Measurements from ENCODE around the gene CD2AP.

The CD2AP gene

DNA sequence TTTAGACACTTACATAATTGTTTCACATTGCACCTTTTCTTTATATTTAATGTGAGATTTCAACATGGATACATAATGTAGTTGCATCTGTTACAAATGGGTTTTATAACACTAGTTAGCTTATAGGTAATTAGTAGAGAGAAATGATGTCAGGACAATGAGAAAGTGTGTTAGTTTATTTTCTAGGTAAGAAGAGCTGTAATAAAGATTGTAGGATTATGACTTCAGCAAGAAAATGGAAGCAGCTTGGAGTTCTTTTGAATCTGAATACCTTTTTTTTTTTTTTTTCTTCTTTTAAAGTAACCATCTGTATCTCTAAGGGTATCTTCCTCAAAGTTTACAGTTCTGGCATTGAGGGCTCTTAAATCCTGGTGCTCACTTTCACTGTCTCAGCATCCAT, 35.3 kb downstream of the CD2AP start:
- H3K4me3 Mint-ChIP-seq, result no peak overlapping the region
- H3K27me3 Mint-ChIP-seq, result no peaks in the 10 kb centered on the region
- H3K9me3 Mint-ChIP-seq (ENCODE audit: low read depth), result peaks cover 5% of the 10 kb centered on the region
- H3K27ac Mint-ChIP-seq, result no peak overlapping the region
- H3K36me3 Mint-ChIP-seq, result peaks cover 31% of the 10 kb centered on the region
- peaks cover 43% of the 10 kb centered on the region for H3K4me1 Mint-ChIP-seq (ENCODE audit: low read depth)

DNA sequence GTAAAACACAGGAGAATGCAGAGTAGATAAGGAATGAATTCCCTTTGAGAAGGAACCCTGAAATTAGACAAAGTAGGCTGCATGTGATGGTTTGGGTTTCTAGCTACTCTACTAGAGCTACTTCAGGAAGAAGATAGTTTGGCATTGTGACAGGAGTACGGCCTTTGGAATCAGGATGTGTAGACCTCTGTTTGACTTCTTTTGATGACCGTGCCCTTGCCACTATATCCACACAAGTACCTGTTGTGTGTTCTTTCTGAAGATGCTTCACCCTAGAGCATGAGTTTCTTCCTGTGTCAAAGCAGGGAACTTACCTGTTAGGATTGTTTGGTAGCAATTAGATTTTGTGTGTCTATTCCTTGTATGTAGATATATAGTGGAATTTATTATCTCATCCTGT, 41.7 kb downstream of the CD2AP start:
- no peak overlapping the region for H3K4me3 Mint-ChIP-seq
- H3K27me3 Mint-ChIP-seq, result no peaks in the 10 kb centered on the region
- H3K27ac Mint-ChIP-seq, result no peak overlapping the region
- peaks cover 64% of the 10 kb centered on the region for H3K4me1 Mint-ChIP-seq (ENCODE audit: low read depth)
- peaks cover 12% of the 10 kb centered on the region for H3K36me3 Mint-ChIP-seq
- no peaks in the 10 kb centered on the region for H3K9me3 Mint-ChIP-seq (ENCODE audit: low read depth)

DNA sequence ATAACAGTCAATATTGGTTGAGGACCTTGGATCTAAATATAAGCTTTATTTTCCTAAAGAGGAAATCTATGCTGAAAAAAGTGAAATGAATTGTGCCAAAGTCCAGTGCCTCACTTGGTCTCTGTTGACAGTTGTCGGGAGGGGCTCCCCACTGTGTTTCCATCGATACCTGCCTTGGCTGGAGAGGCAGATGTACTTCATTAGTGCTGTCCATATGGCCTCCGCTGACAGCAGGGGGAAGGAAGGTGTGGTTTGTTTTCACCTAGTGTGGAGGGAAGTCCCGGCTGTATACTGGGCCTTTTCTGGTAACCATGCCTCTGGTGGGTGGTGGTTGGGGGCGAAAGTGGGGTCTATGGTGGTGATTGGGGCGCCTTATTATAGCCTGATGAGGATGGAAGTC, 42.7 kb downstream of the CD2AP start:
- H3K4me1 Mint-ChIP-seq (ENCODE audit: low read depth), result peaks cover 63% of the 10 kb centered on the region
- H3K9me3 Mint-ChIP-seq (ENCODE audit: low read depth), result no peaks in the 10 kb centered on the region
- peaks cover 9% of the 10 kb centered on the region for H3K36me3 Mint-ChIP-seq
- no peak overlapping the region for H3K4me3 Mint-ChIP-seq
- no peak overlapping the region for H3K27ac Mint-ChIP-seq
- H3K27me3 Mint-ChIP-seq, result no peaks in the 10 kb centered on the region

DNA sequence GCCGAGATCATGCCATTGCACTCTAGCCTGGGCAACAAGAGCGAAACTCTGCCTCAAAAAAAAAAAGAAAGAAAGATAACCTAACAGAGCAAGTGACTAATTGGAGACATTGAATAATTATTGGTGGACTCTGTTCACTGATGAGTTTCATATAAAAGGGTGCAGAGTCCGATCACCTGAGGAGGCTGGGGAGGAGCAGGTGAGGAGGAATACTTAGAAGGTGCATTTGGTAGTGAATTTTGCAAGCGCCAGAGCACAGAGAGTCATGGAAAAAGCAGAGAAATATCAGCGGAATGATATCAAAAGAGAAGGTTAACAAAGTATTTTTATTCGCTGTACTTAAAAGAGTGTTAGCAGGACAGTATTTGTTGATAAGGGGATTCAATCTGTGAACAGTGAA, 44.4 kb downstream of the CD2AP start:
- Mint-ChIP-seq H3K4me3 (no peak overlapping the region), H3K27ac (no peak overlapping the region), H3K4me1 (ENCODE audit: low read depth) (peaks cover 63% of the 10 kb centered on the region), H3K36me3 (peaks cover 3% of the 10 kb centered on the region), H3K27me3 (no peaks in the 10 kb centered on the region), H3K9me3 (ENCODE audit: low read depth) (no peaks in the 10 kb centered on the region)

DNA sequence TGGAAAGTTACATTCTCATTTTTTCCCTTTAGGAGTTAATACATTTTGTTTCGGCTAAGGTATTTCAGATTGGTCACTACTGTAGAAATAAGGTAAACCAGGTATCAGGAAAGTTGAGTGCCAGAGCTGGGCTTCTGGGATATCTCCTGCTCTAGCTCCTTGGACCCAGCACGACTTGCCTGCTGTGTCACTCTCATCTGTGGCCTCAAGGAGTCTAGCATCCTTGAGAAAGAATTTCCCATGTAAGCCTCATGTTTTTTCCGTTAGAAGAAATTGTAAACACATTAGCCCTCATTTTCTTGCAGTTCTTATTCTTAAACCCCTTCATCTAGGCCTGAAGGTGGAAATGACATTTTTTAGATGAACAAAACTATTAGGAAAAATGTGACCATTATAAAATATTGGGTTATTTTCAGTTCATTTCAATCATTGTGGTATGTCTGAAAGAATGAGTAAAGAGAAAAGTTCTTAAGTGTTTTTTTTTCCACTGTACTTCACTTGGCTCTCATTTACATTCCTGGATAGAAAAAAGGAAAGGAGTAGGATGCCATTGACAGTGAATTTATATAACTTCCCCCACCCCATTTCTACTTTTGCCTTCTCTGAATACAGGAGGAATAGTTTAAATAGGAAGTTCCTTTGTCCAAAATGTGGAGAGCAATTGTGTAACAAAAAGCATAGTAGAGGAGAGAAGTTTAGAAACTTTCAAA, 46.7 kb downstream of the CD2AP start:
- Mint-ChIP-seq H3K9me3 (ENCODE audit: low read depth) (no peaks in the 10 kb centered on the region), H3K27ac (no peak overlapping the region), H3K36me3 (peaks cover 16% of the 10 kb centered on the region), H3K4me3 (no peak overlapping the region), H3K4me1 (ENCODE audit: low read depth) (peaks cover 61% of the 10 kb centered on the region), H3K27me3 (no peaks in the 10 kb centered on the region)

DNA sequence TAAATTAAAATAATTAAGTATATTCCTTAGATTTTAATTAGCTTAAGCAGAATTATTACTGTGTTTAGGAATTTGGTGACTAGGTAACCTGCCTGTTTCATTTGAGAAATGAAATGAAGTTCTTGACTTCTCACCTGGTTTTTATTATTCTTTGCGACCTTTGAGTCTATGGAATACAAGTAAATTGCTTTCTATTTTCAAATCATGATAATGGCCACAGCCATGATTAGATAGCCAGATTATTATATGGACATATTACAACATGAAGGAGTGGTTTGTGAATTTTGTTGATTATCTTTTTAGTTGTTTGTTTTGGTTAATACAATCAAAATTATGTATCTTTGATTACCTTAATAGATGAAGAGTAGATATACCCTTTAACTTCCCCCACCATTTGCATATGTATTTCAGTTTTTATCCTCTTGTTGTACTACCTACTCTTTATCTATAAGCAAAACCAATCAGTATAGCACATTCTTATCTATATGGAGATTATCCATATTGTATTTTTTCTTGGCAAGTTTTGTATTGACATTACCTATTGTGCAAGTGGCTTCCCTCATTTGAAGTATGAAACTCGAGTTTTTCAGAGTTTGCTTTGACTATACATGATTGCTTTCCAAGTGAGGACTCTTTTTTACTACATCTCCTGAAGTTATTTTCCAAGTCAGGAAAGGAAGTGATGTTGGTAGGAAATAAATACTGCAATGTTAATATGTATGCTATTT, 47.9 kb downstream of the CD2AP start:
- Mint-ChIP-seq H3K36me3 (peaks cover 21% of the 10 kb centered on the region), H3K4me3 (no peak overlapping the region), H3K27ac (no peak overlapping the region), H3K9me3 (ENCODE audit: low read depth) (no peaks in the 10 kb centered on the region), H3K4me1 (ENCODE audit: low read depth) (peaks cover 57% of the 10 kb centered on the region), H3K27me3 (no peaks in the 10 kb centered on the region)

DNA sequence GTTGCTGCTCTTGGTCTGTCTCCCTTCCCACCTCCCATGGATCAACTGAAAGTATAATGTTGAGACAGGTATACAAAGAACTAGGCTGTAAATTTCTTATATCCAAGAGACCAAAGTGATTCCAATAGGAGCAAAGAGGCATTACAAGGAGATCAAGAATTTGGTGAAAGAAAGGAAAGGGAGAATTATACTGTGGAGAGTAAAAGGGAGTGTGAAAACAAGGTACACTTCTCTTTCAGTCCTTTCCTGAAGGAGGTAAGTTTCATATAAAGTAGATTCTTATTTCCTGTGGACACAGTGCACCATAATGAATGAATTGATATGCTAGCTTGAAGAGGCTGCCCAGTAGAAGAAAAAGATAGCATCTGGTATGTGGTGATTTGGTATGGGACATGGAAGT, 49.7 kb downstream of the CD2AP start:
- H3K4me3 Mint-ChIP-seq, result no peak overlapping the region
- H3K4me1 Mint-ChIP-seq (ENCODE audit: low read depth), result peaks cover 46% of the 10 kb centered on the region
- H3K27ac Mint-ChIP-seq, result no peak overlapping the region

DNA sequence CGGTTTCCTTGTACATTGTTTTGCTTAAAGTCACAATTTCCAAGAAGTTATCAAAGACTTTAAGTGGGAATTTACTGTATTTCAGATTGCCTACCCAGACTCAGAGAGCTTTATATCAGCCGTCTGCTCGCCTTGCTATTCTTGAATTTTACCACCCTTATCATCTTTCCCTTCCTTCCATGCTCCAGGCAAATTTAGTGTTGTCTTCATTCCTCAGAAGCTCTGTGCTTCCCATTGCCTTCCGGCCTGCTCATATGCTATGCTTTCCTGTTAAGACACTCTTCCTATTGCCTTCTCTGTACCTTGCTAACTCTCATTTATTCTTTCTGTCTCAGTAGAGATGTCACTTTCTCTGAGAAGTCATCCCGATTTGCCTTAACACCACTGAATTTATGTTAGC, 52.1 kb downstream of the CD2AP start:
- peaks cover 36% of the 10 kb centered on the region for H3K4me1 Mint-ChIP-seq (ENCODE audit: low read depth)
- H3K9me3 Mint-ChIP-seq (ENCODE audit: low read depth), result no peaks in the 10 kb centered on the region
- H3K27ac Mint-ChIP-seq, result no peak overlapping the region
- no peaks in the 10 kb centered on the region for H3K27me3 Mint-ChIP-seq
- peaks cover 24% of the 10 kb centered on the region for H3K36me3 Mint-ChIP-seq
- no peak overlapping the region for H3K4me3 Mint-ChIP-seq

More for the DNA sequence above, 49.7 kb downstream of the CD2AP start:
- H3K27me3 Mint-ChIP-seq, result no peaks in the 10 kb centered on the region
- H3K9me3 Mint-ChIP-seq (ENCODE audit: low read depth), result no peaks in the 10 kb centered on the region
- peaks cover 21% of the 10 kb centered on the region for H3K36me3 Mint-ChIP-seq

DNA sequence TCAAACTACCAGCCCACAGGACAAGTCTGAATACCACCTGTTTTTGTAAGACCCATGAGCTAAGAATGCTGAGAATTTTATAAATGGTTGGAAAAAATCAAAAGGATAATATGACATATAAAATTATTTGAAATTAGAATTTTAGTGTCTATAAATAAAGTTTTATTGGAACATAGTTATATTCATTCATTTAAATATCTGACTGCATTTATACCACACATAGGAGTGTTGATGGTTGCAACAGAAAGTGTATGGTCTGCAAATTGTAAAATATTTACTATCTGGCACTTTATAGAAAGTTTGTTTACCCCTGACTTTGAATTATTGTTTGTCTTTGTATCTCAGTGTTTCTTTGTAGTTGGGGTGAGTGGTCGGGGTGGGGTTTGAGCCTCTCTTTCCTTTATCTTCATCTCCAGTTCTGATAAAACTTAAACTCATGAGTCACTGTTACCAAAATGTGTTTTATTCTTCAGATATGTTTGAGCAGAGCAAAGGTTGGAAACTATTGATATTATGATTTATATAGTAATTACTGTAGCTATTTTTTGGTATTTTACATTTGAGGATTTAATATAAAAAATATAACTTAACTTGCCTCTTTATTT, 55.5 kb downstream of the CD2AP start:
- H3K36me3 Mint-ChIP-seq, result peaks cover 15% of the 10 kb centered on the region
- no peaks in the 10 kb centered on the region for H3K27me3 Mint-ChIP-seq
- H3K27ac Mint-ChIP-seq, result no peak overlapping the region
- H3K4me3 Mint-ChIP-seq, result no peak overlapping the region
- no peaks in the 10 kb centered on the region for H3K9me3 Mint-ChIP-seq (ENCODE audit: low read depth)
- peaks cover 18% of the 10 kb centered on the region for H3K4me1 Mint-ChIP-seq (ENCODE audit: low read depth)

DNA sequence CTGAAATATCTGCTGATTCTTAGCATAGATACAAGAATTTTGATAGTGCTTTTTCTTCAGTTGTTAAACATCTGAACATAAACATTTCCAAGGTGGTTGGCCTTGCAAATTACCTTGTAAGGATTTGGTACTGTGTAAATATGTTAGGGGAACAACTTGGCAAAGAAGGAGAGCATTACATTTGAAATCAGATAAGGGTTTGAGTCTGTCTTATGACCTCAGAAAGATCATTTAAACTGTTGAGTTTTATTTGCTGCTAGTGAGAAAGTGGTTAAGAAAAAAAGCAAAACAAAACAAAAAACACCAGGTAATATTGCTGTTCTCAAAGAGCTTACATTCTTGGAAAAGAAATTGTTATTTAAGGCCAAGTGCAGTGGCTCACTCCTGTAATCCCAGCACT, 56.5 kb downstream of the CD2AP start:
- no peak overlapping the region for H3K27ac Mint-ChIP-seq

DNA sequence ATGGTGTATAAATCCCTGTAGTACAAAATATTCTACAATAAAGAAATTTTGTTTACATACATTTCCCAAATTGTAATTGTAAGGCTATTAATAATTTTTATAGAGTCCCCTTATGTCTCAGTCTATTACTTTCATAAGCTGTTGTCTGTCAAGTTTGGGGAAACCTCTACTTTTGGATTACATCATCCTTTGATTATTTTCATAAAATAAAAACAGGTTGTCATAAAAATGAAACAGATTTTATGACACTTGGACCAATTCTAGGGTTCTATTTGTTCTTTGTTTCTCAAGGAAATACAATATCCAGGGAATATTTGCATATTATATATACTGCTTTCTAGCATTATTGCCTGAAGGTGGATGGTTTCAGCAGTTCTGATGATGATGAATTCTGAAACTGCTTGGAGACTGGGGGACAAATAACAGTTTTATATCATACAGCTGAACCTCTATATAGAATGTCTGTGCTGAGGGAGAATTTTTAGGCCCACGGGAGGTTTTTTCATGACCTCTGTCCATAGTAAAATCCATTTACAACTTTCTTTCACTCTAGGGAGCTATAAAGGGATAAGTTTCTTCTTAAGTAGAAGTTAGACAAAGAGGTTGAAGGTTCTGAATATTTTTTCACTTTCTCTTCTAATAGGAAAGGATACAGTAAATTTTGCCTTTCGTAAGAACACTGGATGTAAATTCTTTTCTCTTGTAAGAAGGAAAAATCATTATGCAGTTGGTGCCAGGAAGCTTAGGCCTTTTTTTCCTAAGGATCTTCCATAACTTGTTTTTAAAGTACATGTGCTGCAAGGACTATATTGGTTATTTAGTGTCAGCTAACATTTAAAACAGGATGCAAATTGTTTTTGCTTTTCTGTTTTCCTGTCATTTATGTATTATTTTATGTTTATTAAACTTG, 58.0 kb downstream of the CD2AP start:
- no peak overlapping the region for H3K4me3 Mint-ChIP-seq
- H3K27me3 Mint-ChIP-seq, result no peaks in the 10 kb centered on the region

More for the DNA sequence above, 56.5 kb downstream of the CD2AP start:
- Mint-ChIP-seq H3K4me3 (no peak overlapping the region), H3K36me3 (peaks cover 13% of the 10 kb centered on the region), H3K9me3 (ENCODE audit: low read depth) (no peaks in the 10 kb centered on the region), H3K27me3 (no peaks in the 10 kb centered on the region), H3K4me1 (ENCODE audit: low read depth) (peaks cover 16% of the 10 kb centered on the region)

DNA sequence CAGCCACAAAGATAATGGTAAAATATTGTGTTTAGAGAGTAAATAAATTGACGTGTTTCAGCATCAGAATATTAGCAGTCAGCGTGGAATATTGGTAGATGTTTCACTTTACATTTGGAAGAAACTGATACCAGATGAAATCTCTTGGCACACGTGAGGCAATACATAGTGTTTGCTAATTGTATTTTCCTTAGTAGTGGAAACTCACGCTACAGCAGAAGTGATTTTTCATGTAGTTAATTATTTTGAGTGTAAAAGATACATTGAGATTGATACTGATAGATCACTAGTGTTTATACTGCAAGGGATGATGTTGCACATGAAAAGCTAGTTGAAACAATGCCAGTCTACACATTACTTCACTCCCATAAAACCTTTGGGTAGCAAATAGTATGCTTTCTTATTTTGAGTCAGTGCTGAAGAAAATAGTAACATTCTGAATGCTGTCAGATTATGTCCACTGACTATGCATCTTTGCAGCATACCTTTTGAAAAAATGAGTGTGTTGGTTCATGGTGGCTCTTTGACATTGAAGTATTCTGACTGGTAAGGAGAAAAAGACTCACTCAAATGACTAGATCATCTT, 59.3 kb downstream of the CD2AP start:
- no peaks in the 10 kb centered on the region for H3K9me3 Mint-ChIP-seq (ENCODE audit: low read depth)
- no peak overlapping the region for H3K4me3 Mint-ChIP-seq
- H3K27me3 Mint-ChIP-seq, result no peaks in the 10 kb centered on the region
- peaks cover 13% of the 10 kb centered on the region for H3K4me1 Mint-ChIP-seq (ENCODE audit: low read depth)
- no peak overlapping the region for H3K27ac Mint-ChIP-seq
- peaks cover 12% of the 10 kb centered on the region for H3K36me3 Mint-ChIP-seq

More for the DNA sequence above, 58.0 kb downstream of the CD2AP start:
- H3K9me3 Mint-ChIP-seq (ENCODE audit: low read depth), result no peaks in the 10 kb centered on the region
- H3K36me3 Mint-ChIP-seq, result peaks cover 10% of the 10 kb centered on the region
- H3K4me1 Mint-ChIP-seq (ENCODE audit: low read depth), result peaks cover 12% of the 10 kb centered on the region
- H3K27ac Mint-ChIP-seq, result no peak overlapping the region

DNA sequence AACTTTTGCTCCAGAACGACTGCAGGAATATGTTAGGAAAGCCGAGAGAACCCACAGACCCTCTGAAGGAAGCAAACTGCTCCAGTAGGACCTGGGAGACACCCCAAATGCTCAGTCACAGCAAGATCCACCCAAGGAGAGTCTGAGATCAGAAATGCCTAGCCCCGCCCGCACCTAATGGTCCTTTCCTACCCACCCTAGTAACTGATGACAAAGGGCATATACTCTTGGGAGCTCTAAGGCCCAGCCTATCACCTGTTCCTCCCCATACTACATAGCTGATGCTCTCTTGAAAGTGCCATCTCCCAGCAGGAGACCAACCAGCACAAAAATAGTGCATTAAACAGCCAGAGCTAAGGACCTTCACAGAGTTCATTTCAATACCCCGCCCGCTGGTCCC, 67.6 kb downstream of the CD2AP start:
- Mint-ChIP-seq H3K4me3 (no peak overlapping the region), H3K27me3 (no peaks in the 10 kb centered on the region), H3K27ac (no peak overlapping the region), H3K9me3 (ENCODE audit: low read depth) (no peaks in the 10 kb centered on the region), H3K4me1 (ENCODE audit: low read depth) (peaks cover 22% of the 10 kb centered on the region), H3K36me3 (peaks cover 42% of the 10 kb centered on the region)

DNA sequence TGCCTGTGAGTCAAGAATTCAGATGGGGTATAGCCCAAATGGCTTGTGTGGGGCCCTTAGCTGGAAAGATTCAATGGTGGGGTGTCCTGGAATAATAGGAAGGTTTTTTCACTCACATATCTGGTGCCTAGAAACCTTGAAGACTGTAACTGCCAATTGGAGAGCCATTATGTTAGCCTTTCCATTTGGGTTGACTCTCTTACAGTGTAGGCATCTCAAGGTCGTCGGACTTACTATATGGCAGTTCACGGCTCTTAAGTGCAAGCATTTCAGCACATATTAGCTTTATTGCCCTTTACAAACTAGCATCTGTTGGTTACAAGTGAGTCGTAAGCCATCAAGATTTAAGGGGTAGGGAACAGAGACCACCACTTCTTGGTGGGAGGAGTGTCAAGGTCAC, 74.1 kb downstream of the CD2AP start:
- H3K36me3 Mint-ChIP-seq, result peaks cover 37% of the 10 kb centered on the region
- peak overlapping the region; percentile 73 for H3K27ac Mint-ChIP-seq
- H3K4me3 Mint-ChIP-seq, result no peak overlapping the region
- peaks cover 3% of the 10 kb centered on the region for H3K9me3 Mint-ChIP-seq (ENCODE audit: low read depth)
- peaks cover 17% of the 10 kb centered on the region for H3K4me1 Mint-ChIP-seq (ENCODE audit: low read depth)
- no peaks in the 10 kb centered on the region for H3K27me3 Mint-ChIP-seq

Data from activated naive CD8-positive, alpha-beta T cell (primary cell).